Endothelial cell of umbilical vein (primary cell): ENCODE data around the gene FGF3.

Experiments used
- FOS ChIP-seq: IDR thresholded peaks from 2 replicates; pipeline ENCODE4 v1.6.1; 2011; ENCODE audit warnings: mild to moderate bottlenecking, low read length, moderate library complexity, borderline replicate concordance; ENCODE audit not compliant: insufficient read depth
- GATA2 ChIP-seq: IDR thresholded peaks from 2 replicates; pipeline ENCODE4 v1.7.0; 2011; ENCODE audit warnings: low read depth, mild to moderate bottlenecking, moderate library complexity, mixed read lengths, low read length; ENCODE audit not compliant: insufficient read length, insufficient read depth
- MYC ChIP-seq: IDR thresholded peaks from one replicate; pipeline ENCODE4 v1.6.1; 2011; ENCODE audit warnings: mild to moderate bottlenecking, low read depth, low read length
- POLR2A ChIP-seq: IDR thresholded peaks from 2 replicates; pipeline ENCODE4 v1.6.1; 2012; ENCODE audit warnings: low read depth, mild to moderate bottlenecking, control low read depth, low read length
- POLR2AphosphoS5 ChIP-seq: IDR thresholded peaks from 2 replicates; pipeline ENCODE4 v1.6.1; 2012; ENCODE audit warnings: low read depth, mild to moderate bottlenecking, control low read depth, low read length, moderate library complexity; ENCODE audit not compliant: insufficient read depth
- TF ChIP-seq, protein P1 (sequence below), 2 donors: IDR thresholded peaks; 1 replicate in 1 of 2; 2 replicates in 1 of 2; pipeline ENCODE4 v1.5.1; 2011; ENCODE audit warnings: low read length in 2 of 2, mild to moderate bottlenecking in 2 of 2, moderate library complexity in 2 of 2, control low read depth in 1 of 2, inconsistent platforms in 1 of 2, low read depth in 1 of 2; ENCODE audit not compliant: insufficient read depth in 1 of 2; ENCODE audit errors: extremely low read depth in 1 of 2

DNA sequence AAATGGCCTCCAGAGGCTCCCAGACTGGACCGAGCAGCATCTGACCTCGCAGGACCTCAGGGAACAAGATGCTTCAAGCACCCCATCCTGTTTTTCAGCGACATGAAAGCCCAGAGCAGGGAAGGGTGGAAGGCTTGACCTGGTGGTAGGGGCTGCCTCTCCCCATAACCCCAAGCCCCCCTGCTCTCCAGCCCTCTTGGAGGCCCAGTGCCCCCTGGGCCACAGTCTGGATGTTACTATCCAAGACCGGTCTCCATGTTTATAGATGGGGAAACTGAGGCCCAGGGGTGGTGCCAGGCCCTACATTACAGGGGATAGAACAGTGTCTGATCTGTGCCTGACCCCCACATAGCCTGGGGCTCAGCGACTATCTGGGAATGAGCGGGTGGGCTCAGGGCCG lies 7.0 kb downstream of the FGF3 start:
- TF ChIP-seq, protein P1, sequence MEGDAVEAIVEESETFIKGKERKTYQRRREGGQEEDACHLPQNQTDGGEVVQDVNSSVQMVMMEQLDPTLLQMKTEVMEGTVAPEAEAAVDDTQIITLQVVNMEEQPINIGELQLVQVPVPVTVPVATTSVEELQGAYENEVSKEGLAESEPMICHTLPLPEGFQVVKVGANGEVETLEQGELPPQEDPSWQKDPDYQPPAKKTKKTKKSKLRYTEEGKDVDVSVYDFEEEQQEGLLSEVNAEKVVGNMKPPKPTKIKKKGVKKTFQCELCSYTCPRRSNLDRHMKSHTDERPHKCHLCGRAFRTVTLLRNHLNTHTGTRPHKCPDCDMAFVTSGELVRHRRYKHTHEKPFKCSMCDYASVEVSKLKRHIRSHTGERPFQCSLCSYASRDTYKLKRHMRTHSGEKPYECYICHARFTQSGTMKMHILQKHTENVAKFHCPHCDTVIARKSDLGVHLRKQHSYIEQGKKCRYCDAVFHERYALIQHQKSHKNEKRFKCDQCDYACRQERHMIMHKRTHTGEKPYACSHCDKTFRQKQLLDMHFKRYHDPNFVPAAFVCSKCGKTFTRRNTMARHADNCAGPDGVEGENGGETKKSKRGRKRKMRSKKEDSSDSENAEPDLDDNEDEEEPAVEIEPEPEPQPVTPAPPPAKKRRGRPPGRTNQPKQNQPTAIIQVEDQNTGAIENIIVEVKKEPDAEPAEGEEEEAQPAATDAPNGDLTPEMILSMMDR (IDR thresholded peaks at IDR 0.05; ENCODE audit: extremely low read depth in 1 of 2, insufficient read depth in 1 of 2, low read depth in 1 of 2, low read length in 2 of 2) = no peak
- TF ChIP-seq POLR2A (no peak), MYC (no peak), POLR2AphosphoS5 (no peak), FOS (no peak), GATA2 (no peak)
